Caco-2 (cell line): Measurements from ENCODE around the gene HOXC12. TPM values are rescaled to one million over a fixed set of nuclear protein-coding genes. Genes with fewer than 3 reads are reported as not detected.
A peak's percentile ranks its signal among the peaks of the same experiment; 100 is the strongest.

Source experiments
- BruUV-seq: library from RNA; stranded (reverse); fragments of 400-500 nt; replicated peaks from 2 replicates; lab custom pipeline; 2021; lab: Mats Ljungman, UMichigan
- CTCF ChIA-PET: fragments of 300-600 bp; sonication (Branson Sonifier 250); formaldehyde crosslinking; loops from one replicate; lab custom pipeline; 2022; ENCODE audit warnings: antibody characterized with exemption; lab: Charles Lee
- POLR2A ChIA-PET: fragments of 300-600 bp; sonication (Branson Sonifier 250); formaldehyde crosslinking; loops from one replicate; lab custom pipeline; 2022; ENCODE audit warnings: antibody characterized with exemption; lab: Charles Lee
- DNase-seq, 2 experiments: peaks; one replicate each; pipeline versions ENCODE4 v3.0.0 to v3.0.0-alpha.2; 2020 to 2022
- H3K27me3 ChIP-seq: replicated peaks from 2 replicates; pipeline ENCODE4 v1.6.0; 2011; ENCODE audit warnings: low read length; ENCODE audit not compliant: control insufficient read depth, insufficient read depth
- H3K36me3 ChIP-seq: 2 replicates; pipeline ENCODE4 v1.5.1; 2011; ENCODE audit warnings: low read length; ENCODE audit not compliant: control insufficient read depth, insufficient read depth
- H3K4me1 ChIP-seq: fragments of 250-450 bp; sonication (Bioruptor Pico); 2 replicates; pipeline ENCODE4 v1.5.1; 2020; ENCODE audit warnings: mild to moderate bottlenecking
- H3K4me3 ChIP-seq: 2 replicates; pipeline ENCODE4 v1.5.1; 2011; ENCODE audit warnings: low read depth, mild to moderate bottlenecking, control low read depth, low read length
- H3K9me3 ChIP-seq: fragments of 250-450 bp; sonication (Bioruptor Pico); 2 replicates; pipeline ENCODE4 v1.5.1; 2020; ENCODE audit warnings: mild to moderate bottlenecking, moderate library complexity
- H3K27ac Mint-ChIP-seq: one replicate; pipeline ENCODE4 v1.8.0; 2022; ENCODE audit warnings: mixed read lengths; ENCODE audit not compliant: unreplicated experiment
- H3K27me3 Mint-ChIP-seq: one replicate; pipeline ENCODE4 v1.8.0; 2022; ENCODE audit warnings: mixed read lengths; ENCODE audit not compliant: insufficient read depth, unreplicated experiment
- H3K36me3 Mint-ChIP-seq: one replicate; pipeline ENCODE4 v1.8.0; 2022; ENCODE audit warnings: mild to moderate bottlenecking, mixed read lengths; ENCODE audit not compliant: insufficient read depth, unreplicated experiment
- H3K4me1 Mint-ChIP-seq: one replicate; pipeline ENCODE4 v1.8.0; 2022; ENCODE audit warnings: low read depth, mixed read lengths; ENCODE audit not compliant: unreplicated experiment
- H3K4me3 Mint-ChIP-seq: one replicate; pipeline ENCODE4 v1.8.0; 2022; ENCODE audit warnings: mild to moderate bottlenecking, moderate library complexity, mixed read lengths; ENCODE audit not compliant: unreplicated experiment
- H3K9me3 Mint-ChIP-seq: one replicate; pipeline ENCODE4 v1.8.0; 2022; ENCODE audit warnings: mixed read lengths; ENCODE audit not compliant: unreplicated experiment
- CTCF ChIP-seq, 2 experiments: fragments of 200-600 bp in 1 of 2; IDR thresholded peaks; 1 replicate in 1 of 2; 2 replicates in 1 of 2; pipeline versions ENCODE4 v1.5.1 to v1.8.0; 2011 to 2022; ENCODE audit warnings: antibody characterized with exemption in 1 of 2, control low read depth in 1 of 2, inconsistent platforms in 1 of 2, low read depth in 1 of 2, low read length in 1 of 2, mild to moderate bottlenecking in 1 of 2, moderate library complexity in 1 of 2; ENCODE audit not compliant: insufficient read depth in 1 of 2, severe bottlenecking in 1 of 2, unreplicated experiment in 1 of 2
- intact Hi-C: fragments of 100-400 bp; cut with micrococcal nuclease; formaldehyde crosslinking; loops from one replicate; pipeline ENCODE4 v1.10.0; 2022; ENCODE audit not compliant: unreplicated experiment
- total RNA-seq: library from RNA; stranded (reverse); gene quantifications from 2 replicates; pipeline ENCODE4 v1.2.3, GENCODE V29; 2022

HOXC12 gene
- total RNA-seq, 1 experiment from 2014 or later = 10.3 TPM

- TSS peak; percentile 27 for BruUV-seq
- DNase-seq = no peak
- Histone ChIP-seq H3K4me3 (no peak overlapping the region), H3K36me3 (no peaks in the 10 kb centered on the region), H3K27me3 (no peaks in the 10 kb centered on the region), H3K9me3 (no peaks in the 10 kb centered on the region), H3K4me1 (peaks cover 24% of the 10 kb centered on the region)
- no peaks in the 10 kb centered on the region for H3K9me3 Mint-ChIP-seq
- peaks cover 14% of the 10 kb centered on the region for H3K4me1 Mint-ChIP-seq
- intact Hi-C loops = no loop called here
- CTCF ChIA-PET = no interaction called here
- TF ChIP-seq CTCF (IDR thresholded peaks at IDR 0.05; ENCODE audit: insufficient read depth in 1 of 2, low read depth in 1 of 2, low read length in 1 of 2, severe bottlenecking in 1 of 2, unreplicated experiment in 1 of 2) = no peak
- H3K27me3 Mint-ChIP-seq = no peaks in the 10 kb centered on the region
- H3K4me3 Mint-ChIP-seq = no peak overlapping the region
- no peak overlapping the region for H3K27ac Mint-ChIP-seq
- POLR2A ChIA-PET = no interaction called here
- H3K36me3 Mint-ChIP-seq = peaks cover 9% of the 10 kb centered on the region
These were observed 2.3 kb downstream of the HOXC12 start for GRCh38 chr12:53956914-53957536.

DNA sequence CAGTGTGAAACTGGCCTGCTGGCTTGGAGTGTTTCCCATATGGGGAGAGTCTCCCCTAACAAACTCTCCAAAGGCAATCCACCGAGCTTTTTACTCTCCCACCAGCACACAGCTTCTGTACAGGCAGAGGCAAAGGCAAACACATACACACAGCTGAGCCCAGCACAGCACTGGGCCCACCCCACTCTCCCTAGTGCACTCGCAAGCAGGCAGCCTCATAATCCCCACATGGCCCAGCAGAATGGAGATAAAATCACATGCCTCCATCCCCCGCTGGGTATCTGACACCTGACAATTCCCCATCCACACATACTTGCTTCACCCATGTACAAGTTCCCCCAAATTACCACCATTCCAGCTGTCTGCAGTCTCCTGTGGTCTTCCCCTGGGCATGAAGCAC, 3.4 kb downstream of the HOXC12 start:
- H3K4me1 ChIP-seq = peaks cover 24% of the 10 kb centered on the region
- no peaks in the 10 kb centered on the region for H3K27me3 ChIP-seq
- DNase-seq = no peak
- POLR2A ChIA-PET = no interaction called here
- H3K36me3 Mint-ChIP-seq = peaks cover 5% of the 10 kb centered on the region
- H3K4me3 ChIP-seq = no peak overlapping the region
- intact Hi-C loops = no loop called here
- H3K27ac Mint-ChIP-seq = no peak overlapping the region
- no peak for TF ChIP-seq CTCF (IDR thresholded peaks at IDR 0.05; ENCODE audit: insufficient read depth in 1 of 2, low read depth in 1 of 2, low read length in 1 of 2, severe bottlenecking in 1 of 2, unreplicated experiment in 1 of 2)
- no peak overlapping the region for H3K4me3 Mint-ChIP-seq
- H3K27me3 Mint-ChIP-seq = no peaks in the 10 kb centered on the region
- H3K9me3 Mint-ChIP-seq = no peaks in the 10 kb centered on the region
- no peaks in the 10 kb centered on the region for H3K36me3 ChIP-seq
- H3K4me1 Mint-ChIP-seq = peaks cover 12% of the 10 kb centered on the region
- CTCF ChIA-PET = interaction anchor here (0.7 kb wide), 1 partner anchor 14 kb away, joined by 3 read pairs; no protein-coding TSS in a partner anchor
- no TSS peak for BruUV-seq
- H3K9me3 ChIP-seq = no peaks in the 10 kb centered on the region

GRCh38 chr12:53959314-53959713, 4.6 kb downstream of the HOXC12 start:
- H3K4me3 Mint-ChIP-seq = no peak overlapping the region
- no peaks in the 10 kb centered on the region for H3K36me3 Mint-ChIP-seq
- H3K36me3 ChIP-seq = no peaks in the 10 kb centered on the region
- TF ChIP-seq CTCF (IDR thresholded peaks at IDR 0.05; ENCODE audit: insufficient read depth in 1 of 2, low read depth in 1 of 2, low read length in 1 of 2, severe bottlenecking in 1 of 2, unreplicated experiment in 1 of 2) = no peak
- H3K27me3 ChIP-seq = no peaks in the 10 kb centered on the region
- no peaks in the 10 kb centered on the region for H3K9me3 ChIP-seq
- CTCF ChIA-PET = no interaction called here
- H3K27me3 Mint-ChIP-seq = no peaks in the 10 kb centered on the region
- POLR2A ChIA-PET = no interaction called here
- intact Hi-C loops = no loop called here
- peaks cover 15% of the 10 kb centered on the region for H3K4me1 ChIP-seq
- H3K9me3 Mint-ChIP-seq = no peaks in the 10 kb centered on the region
- no peak overlapping the region for H3K4me3 ChIP-seq
- BruUV-seq = no TSS peak
- no peak overlapping the region for H3K27ac Mint-ChIP-seq
- no peak for DNase-seq
- peaks cover 6% of the 10 kb centered on the region for H3K4me1 Mint-ChIP-seq
